GOT3 (cell line): ENCODE measurements around the gene DGUOK.

Experiments used
- DNase-seq: peaks from one replicate; lab custom pipeline; 2025; ENCODE audit warnings: mixed read lengths; lab: John Stamatoyannopoulos, UW

The DGUOK gene

DNA sequence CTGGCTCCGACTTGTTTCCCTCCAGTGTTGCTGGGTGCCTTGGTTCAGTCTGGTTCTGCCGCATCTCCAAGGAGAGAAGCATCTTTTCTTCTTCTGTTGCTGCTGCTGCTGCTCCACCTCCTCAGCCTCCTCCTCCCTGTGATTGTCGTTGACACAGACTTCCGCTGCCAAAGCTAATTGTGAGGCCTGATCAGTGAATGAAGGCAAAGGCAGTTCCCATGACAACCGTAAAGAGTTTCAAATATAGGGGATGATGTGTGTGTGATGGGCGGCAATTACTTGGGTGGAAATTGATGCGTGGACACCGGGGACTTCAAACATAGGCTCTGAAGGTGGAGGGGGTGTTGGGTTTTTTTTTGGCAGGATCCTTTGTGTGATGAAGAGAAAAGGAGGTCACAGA, 71.8 kb downstream of the DGUOK start:
- no peak for DNase-seq

DNA sequence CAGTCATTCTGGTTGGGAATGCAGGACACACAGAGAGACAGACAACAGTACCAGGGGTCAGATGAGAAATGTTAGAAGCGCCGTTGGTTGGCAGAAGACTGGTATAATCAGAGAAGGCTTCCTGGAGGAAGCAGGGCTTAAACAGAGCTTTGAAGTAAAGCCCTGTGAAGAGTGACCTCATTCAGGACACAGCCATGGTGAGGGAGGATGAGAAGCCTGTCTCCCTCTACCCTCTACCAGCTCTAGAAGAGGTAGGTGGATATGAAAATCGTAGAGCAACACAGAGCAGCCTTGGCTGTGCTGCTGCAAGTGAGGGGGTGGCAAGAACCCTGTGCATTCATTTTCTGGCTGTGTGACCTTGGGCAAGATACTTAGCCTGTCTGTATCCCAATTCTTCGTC, 72.3 kb downstream of the DGUOK start:
- DNase-seq = no peak

DNA sequence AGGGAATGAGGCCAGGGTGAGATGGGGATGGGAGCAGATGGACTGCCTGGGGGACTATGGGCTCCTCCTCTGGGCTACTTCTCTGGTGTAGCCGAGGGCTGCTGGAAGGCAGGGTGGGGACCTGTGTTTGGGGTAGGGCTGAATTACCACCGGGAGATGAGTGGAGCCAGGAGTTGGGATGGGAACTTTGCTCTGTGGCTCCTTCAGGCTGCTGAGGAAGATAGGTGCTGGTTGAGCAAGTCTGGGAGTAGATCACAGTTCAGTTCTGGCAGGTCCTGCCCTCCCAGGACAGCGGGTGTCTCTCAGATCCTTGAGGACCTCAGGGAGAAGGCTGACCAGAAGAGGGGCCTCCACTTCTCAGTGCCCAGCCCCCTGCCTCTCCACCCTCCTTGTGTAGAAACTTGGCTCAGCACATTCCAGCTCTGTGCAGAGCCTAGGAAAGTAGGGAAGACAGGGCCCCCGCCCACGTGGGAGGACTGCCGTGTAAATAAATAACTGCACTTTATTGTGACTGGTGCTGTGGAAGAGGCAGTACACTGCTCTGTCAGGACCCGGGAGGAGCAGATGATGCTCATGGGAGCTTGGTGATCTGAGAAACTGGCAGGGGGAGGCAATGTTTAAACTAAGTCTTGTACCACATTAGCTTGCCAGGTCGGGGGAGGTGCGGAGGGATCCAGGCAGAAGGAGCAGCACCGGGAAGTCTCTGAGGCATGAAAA, 73.4 kb downstream of the DGUOK start:
- DNase-seq = no peak

DNA sequence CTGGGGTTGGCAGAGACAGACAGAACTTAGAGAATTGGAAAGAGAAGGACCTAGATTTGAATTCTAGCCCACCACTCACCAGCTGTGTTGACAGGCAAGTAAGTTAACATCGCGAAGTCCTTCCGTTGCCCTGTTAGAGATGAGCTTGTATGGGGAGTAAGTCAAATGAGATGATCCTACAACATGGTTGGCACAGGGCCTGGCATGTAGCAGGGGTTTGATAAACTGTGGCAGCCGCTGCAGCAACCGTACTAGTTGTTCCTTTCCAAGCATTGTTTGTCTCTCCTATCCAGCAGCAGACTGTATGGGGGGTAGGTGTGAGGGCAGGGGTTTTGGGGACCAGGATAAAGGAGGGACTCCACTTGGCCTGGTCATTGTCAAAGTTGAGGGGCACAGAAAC, 74.0 kb downstream of the DGUOK start:
- DNase-seq = no peak

DNA sequence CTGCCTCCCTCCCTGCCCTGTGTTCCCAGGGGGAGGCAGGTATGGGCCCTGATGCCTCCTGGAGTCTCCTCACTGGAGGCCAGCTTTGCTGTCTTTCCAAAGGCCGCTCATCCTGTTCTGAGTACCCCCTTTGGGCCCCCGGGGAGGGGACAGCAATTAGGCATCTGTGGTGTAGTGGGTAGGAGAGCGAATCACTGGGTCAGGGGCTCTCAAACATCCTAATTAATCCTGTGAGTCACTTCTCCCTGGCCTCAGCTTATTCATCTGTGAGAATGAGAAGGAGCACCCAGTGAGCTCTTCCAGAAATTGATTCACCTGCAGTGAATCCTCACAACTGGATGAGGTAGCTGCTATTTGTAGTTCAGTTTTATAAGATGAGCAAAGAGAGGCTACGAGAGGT, 74.4 kb downstream of the DGUOK start:
- no peak for DNase-seq

DNA sequence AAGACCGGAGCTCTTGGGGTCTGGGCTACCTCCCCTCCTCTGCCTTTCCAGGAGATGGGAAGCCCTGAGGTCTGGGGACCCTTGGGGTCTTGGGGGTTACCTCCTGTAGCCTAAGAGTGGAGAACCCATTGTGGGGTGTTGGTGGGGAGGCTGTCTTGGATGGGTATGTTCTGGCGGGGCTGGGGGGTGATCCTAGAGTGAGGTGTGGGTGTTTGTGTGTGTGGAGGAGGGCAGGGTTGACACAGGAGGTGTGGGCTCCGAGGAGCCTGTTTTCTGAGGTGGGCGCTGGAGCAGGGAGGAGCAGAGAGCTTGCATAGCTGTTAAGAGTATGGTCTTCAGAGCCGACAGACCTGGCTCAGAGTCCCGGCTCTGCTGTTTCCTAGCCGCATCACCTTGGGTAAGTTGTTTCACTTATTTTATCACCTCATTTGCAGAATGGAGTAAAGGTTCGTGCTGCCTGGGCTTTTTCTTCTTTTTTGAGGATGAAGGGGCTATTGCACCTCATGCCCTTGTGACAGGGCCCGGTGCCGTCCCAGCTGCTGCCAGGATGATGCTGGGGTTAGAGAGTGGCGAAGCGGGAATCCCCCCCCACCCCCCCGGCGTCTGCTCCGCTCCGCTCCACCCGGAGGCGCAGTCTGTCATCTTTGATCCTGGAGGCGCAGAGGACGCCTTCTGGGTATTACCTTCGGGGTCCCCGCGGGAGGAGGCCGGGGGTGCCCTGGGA, 75.3 kb downstream of the DGUOK start:
- no peak for DNase-seq

DNA sequence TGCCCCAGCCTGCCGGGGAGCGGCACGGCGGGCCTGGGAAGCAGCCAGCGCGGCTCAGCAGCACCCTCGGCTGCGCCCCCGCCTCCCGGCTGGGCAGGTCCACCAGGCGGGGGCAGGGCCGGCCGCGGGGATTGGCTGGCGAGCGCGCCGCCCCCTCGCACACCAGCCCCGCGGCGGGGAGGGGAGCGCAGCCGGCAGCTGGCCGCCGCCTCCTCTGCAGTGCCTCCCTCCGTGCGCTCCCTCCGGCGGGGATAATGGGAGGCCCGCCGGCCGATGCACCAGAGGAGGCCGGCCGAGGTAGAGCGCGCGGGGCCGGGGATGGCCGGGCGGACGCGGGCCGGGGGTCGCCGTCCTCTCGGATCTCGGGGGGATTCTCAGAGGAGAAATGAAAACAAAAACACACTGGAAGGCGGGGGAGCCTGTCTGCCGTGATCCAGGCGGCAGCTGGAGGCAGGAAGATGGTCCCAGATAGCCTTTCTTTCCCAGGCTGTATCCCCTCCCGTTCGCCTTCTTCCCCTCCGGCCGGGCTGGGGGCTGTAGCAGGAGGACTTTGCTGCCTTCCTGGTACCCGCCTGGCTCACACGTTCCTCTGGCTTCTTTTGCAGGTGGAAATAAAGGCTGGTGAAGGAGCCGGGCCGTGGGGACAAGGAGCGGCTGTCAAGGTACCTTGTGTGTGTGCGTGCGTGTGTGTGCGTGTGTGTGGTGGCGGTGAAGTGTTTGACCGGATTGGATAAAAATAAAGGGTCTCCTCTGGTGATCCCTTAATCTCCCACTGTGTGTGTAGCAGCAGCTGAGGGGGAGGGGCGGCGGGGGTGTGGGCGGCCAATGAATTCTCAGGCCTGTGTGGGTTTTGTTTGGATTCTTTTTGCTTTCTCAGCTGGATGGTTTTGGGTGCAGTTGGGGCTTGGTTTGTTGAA, 76.1 kb downstream of the DGUOK start:
- DNase-seq = peak; percentile 53

DNA sequence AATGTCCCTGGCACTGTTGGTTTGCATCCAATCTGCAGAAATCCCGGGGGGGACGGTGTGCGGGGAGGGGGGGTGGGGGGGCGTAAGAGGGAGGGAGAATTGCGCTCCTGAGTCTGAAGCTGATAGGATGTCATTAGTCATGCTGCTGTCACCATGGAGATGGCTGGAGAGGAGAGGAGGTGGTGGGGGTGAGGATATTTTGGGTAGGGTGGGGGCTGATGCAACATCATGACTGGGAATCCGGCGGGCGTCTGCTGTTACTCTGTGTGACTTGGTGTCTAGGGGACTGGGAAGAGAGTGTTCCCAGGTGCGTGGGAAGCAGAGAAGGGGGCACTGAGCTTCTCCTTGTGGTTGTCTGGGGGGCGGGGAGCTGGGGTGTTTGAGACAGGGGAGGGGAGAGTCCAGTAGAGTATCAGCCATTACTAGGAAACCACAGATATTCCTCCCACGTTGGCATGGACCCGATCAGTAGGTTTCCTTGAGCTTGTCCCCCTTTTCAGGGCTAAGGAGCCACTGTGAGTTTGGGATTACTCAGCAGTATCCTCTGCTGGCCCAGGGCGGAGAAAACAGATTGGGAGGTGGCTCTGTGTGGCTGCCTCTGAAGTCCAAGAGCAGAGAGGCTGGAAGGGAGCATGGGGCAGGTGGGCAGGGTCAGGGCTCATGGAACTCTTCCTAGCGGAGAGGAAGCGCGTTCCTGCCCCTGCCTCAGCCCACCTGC, 77.0 kb downstream of the DGUOK start:
- no peak for DNase-seq

DNA sequence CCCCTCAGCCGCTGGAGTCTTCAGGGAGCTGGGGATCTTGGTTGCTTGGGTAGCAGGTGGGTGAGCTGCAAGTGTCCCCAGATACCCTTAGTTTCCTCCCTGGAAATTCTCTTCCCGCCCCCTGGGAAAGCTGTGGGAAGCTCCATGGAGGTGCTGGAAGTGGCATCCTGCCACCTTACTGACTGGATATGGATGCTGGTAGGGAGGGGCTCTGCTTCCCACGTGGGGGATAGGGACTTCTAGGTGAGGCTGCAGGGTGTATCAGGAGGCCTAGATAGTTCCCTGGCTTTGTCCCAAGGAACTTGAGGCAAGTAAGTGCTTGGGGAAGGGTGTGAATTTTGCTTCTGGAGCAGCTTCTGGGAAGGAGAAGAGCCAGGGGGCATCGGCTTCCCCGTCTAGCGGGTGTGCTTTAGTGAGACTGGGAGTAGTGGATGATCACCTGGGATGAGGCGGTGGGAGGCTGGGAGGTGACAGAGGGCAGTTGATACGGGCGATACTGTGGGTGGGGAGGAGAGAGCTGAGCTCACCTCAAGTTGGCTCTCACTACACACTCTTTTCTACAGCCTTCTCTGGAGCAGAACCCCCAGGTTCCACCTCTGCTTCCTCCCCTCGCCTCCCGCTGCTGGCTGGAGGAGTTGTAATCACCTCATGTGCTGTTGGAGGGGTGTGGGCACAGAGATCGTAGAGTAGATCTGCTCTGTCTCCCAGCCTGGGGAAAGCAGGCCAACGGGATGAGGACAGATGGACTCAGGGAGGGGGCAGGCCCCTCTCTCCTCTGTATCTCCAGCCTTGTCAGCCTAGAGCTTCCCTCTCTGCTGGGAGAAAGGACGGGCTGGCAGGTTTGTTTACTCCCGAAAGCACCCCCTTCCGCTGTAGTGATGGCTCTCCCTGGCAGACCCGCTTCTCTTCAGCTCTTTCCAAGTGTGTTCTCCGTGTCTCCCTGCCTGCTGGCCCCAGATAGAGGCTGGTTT, 77.8 kb downstream of the DGUOK start:
- DNase-seq = no peak

DNA sequence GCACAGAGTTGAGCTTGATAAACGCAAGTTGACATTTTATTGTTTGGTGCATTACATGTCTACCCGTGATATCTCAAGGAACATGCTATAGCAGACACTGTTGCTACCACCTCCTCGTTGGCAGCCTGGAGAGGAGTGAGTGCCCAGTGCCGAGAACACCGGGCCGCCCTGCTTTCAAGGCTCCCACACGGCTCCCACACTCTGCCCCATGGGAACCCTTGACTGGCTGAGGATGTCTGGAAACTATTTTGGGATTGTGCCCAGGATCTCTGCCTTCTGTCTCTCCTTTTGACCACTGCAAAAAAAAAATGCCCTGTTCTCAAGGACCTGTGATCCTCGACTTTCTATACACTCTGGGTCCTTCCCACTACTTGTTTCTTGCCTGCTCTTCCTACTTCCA, 79.1 kb downstream of the DGUOK start:
- DNase-seq = no peak

DNA sequence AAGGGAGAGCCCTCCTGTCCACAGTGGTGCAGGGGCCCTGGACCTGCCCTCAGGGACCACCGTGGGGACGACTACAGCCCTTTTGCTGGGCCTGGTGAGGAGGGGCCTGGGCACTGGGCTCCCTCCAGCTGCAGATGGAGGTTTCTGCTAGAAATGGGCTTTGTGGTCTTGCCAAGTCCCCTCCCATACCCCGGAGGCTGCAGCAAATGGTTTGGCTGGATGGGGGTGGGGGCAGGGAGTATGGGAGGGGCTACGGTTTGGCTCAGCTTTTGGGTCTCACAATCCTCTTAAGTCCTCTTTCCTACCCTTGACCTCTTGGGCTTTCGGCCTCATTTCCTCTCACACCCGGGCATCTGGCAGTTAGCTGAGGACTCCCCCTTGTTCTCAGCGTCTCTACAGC, 79.8 kb downstream of the DGUOK start:
- DNase-seq = no peak

DNA sequence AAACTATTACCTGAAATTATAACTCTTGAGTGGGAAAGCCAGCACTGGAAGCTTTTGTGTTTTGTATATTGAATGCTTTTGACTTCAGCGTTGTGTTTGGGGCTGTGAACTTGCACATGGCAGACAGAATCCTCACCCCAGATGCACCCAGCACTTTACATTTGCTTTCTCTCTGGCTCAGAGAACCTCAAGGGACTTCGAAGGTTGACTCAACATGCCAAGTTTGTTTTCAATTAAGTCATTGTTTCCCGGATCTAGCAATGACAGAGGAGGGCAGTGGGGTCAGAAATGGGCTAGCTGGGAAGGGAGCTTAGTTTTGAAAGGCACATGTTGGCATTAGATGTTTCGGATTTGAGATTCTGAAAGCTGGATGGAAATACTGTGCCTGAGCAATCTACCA, 80.4 kb downstream of the DGUOK start:
- DNase-seq = no peak

DNA sequence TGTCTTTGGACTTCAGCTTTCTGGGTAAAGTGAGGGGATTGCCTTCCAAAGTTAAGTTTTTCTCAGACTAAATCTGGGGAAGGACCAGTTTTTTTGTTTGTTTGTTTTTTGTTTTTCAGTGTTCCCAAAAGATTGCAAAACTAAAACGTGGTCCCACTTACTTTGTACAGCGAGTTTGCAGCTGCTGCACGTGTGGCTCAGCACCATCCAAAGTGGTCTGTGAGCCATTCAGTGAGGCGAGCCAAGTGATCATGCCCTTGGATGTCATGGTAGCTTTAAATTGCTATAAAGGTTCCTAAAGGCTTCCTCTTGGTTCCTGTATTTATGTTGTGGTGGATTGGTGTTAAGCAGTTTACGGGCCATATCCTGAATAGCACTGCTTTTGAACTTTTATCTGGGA, 81.0 kb downstream of the DGUOK start:
- no peak for DNase-seq
